GM18909 (cell line): ENCODE data around the gene FGF11.
A peak's percentile ranks its signal among the peaks of the same experiment; 100 is the strongest.

ENCODE experiments used
- ATAC-seq: cut with Tn5 transposase; IDR thresholded peaks from one replicate; pipeline ENCODE4 v1.9.1; 2021; ENCODE audit warnings: mild to moderate bottlenecking; ENCODE audit not compliant: unreplicated experiment, poor library complexity

Gene FGF11

DNA sequence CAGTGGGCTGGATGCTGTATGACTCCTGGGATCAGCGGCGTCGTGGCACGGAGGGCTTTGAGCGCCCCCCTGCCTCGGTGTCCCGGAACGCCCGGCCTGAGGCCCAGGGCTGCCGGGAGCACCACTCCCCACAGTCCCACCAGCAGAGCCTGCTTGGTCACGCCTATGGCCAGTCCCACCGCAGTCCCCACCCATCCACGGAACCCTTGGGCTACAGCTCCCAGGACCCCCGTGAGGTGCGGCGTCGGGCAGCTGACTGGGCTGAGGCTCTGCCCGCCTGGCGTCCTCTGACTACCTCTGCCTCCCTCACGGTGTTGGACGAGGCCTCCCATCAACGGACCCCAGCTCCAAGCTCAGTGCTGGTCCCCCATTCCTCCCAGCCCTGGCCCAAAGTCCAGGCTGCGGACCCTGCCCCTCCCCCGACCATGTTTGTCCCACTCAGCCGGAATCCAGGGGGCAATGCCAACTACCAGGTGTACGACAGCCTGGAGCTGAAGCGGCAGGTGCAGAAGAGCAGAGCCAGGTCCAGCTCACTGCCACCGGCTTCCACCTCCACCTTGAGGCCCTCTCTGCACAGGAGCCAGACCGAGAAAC lies 12.3 kb upstream of the FGF11 start:
- no peak for ATAC-seq

DNA sequence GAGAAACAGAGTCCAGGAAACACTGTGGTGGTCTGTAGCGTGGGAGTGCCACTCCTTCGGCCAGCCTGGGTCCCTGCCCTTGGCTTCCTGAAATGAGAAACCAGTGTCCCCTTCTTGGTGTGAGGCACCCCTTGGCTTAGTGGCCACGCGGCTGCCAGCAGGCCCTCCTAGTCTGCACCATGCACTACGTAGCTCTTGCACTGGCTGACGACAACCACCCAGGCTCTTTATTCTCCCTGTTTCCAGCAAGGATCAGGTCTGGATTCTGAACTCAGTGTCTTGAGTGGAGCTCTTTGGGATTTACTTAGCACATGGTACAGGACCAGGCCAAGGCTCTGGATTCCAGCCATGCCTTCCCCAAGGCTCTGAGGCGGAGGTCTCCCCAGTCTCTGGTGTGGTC lies 11.8 kb upstream of the FGF11 start:
- ATAC-seq: no peak

DNA sequence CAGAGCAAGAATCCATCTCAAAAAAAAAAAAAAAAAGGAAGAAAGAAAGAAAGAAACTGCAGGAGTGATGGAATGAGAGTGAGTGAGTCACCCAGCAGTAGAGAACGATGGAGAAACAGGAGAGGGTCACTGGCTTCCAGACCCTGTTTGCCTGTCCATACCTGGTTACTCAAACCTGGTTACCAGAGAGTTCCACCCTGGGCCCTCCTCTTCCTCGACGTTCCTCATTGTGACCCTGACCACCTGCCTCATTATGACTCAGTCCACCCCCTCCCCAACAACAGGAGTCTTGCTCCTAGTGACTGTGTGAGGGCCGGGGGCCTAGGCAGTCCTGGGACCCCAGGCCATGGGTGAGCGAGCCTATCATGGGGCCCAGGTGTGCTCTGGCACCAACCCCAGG lies 10.8 kb upstream of the FGF11 start, which contains the start of gene SPEM3:
SPEM3 (plus strand) TSS at position 301 of the 400 bp plus-strand sequence; CDS start at position 347, 46 bp downstream.
- no peak for ATAC-seq

DNA sequence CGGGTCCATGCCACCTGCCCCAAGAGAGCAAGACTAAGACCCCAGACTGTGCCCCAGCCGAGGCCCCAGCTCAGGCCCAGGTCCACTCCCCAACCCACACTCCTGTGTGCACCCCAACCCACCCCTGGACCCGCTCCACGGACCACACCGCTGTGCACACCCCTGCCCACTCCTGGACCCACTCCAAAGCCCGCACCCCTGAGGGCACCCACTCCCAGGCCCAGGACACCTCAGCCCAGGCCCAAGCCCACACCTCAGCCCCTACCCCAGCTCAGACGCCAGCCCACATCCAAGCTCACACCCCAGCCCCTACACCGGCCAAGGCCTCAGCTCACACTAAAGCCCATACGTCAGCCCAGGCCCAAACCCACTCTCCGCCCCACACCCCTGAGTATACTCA lies 9.6 kb upstream of the FGF11 start:
- no peak for ATAC-seq

DNA sequence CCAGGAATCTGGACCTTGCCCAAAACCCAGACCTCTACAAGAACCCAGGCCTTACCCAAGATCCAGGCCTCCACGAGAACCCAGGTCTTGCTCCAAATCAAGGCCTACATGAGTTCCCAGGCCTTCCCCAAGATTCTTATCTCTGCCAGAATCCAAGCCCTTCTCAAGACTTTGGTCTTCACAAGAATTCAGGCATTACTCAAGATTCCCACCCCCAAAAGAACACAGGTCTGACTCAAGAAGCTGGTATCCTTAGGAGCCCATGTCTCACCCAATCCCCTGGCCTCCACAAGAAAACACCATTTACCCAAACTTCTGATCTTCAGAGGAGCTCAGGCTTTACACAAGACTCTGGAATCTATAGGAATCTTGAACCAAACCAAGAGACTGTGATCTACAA lies 8.1 kb upstream of the FGF11 start:
- no peak for ATAC-seq

DNA sequence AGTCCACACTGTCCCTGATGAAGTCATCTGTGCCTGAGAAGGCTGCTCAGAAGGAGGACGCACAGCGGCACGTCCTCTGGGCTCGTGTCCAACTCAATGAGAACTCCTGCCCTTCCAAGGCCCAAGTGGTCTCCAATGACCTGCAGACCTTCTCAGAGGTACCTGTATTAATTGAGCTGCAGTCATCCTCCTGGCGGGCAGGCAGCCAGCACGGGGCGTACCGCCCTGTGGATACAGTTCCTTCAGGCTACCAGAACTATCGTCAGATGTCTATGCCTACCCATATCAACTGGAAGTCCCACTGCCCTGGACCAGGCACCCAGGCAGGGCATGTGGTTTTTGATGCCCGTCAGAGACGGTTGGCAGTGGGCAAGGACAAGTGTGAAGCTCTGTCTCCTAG lies 7.0 kb upstream of the FGF11 start:
- ATAC-seq: no peak

DNA sequence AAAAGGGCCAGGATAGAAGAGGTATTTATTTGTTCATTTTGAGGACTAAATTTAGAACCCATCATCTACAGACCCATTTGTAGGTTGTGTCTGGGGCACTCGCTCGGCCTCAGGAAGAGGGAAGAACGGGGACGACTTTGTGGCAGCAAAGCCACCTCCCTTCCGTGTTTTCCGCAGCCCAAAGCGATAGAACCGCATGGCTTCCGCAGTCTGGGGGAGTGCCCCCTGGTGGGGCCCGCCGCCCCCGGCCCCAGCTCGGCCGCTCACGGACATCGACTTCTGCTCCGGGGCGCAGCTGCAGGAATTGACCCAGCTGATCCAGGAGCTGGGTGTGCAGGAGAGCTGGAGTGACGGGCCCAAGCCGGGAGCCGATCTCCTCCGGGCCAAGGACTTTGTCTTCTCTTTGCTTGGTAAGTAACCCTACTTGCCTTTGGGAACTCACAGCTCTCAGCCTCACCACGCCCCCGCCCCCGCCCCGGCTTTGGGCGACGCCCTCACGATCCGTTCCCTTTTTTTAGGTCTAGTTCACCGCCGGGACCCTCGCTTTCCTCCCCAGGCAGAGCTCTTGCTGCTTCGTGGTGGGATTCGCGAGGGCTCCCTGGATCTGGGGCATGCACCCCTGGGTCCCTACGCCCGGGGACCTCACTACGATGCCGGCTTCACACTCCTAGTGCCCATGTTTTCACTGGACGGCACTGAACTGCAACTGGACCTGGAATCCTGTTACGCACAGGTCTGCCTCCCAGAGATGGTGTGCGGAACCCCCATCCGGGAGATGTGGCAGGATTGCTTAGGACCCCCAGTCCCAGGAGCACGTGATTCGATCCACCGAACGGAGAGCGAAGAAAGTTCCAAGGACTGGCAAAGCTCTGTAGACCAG lies 3.4 kb upstream of the FGF11 start:
- ATAC-seq: peak; percentile 28

DNA sequence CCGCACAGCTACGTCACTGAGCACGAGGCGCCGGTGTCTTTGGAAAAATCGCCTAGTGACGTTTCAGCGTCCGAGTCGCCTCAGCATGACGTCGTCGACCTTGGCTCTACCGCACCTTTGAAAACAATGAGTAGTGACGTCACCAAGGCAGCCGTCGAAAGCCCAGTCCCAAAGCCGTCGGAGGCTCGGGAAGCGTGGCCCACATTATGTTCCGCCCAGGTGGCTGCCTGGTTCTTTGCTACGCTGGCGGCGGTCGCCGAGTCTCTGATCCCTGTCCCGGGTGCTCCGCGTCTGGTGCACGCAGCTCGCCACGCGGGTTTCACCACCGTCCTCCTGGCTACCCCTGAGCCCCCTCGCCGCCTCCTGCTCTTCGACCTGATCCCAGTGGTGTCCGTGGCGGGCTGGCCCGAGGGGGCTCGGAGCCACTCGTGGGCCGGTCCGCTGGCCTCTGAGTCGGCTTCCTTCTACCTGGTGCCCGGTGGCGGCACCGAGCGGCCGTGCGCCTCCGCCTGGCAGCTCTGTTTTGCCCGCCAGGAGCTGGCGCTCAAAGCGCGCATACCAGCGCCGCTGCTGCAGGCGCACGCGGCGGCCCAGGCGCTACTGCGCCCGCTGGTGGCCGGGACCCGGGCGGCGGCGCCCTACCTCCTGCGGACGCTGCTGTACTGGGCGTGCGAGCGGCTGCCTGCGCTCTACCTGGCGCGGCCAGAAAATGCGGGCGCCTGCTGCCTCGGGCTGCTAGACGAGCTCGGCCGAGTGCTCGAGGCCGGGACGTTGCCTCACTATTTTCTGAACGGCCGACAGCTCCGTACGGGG lies 2.5 kb upstream of the FGF11 start:
- peak; percentile 30 for ATAC-seq

DNA sequence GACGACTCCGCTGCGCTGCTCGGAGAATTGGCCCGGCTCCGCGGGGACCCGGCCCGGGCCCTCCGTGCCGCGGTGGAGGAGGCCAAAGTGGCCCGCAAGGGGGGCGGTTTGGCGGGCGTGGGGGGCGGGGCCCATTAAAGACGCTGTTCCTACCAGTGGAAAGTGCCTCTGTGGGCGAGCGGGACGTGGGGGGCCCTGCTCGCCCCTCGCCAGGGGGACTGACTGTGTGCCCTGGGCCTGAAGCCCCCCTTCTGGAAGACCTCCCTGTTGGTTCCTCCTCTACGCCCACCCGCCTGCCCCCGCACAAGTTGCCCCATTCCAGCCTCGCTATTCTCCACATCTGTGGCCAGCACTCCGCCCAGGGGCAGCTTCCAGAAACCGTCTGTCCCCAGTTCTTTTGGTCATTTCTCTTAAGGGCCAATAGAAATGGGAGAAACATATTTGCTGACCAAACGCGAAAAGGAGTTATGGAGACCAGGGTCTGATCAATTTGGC lies 1.9 kb upstream of the FGF11 start:
- ATAC-seq: no peak

DNA sequence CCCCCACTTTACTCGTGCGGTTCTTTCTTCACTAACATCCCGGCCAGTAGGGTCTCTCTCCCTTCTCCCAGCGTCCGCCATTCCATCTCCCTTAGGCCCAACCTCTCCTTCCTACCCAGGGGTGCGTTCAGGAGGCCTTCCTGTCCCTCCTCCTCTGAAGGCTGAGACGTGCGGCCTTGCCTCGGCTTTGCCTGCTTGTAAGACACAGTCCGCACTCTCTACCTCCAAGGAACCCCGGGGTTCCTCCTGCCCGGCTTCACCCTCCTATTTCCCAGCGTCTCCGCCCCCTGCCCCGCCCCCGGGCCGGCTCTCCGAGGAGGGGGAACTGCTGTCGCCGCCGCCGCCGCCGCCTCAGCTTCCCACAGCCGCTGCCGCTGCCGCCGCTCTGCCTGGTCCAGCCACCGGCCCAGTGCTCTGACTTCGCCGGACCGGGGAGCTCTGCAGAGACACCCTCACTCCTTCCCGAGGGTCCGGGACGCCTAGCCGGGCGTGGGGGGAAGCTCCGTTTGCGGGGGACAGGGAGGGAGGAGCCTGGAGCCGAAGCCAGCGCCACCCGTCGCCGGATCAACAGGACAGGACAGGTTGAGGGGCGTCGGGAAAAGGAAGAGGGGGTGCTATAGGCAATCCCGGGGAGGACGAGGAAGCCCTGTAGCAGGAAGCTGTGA lies 1.2 kb upstream of the FGF11 start:
- no peak for ATAC-seq

DNA sequence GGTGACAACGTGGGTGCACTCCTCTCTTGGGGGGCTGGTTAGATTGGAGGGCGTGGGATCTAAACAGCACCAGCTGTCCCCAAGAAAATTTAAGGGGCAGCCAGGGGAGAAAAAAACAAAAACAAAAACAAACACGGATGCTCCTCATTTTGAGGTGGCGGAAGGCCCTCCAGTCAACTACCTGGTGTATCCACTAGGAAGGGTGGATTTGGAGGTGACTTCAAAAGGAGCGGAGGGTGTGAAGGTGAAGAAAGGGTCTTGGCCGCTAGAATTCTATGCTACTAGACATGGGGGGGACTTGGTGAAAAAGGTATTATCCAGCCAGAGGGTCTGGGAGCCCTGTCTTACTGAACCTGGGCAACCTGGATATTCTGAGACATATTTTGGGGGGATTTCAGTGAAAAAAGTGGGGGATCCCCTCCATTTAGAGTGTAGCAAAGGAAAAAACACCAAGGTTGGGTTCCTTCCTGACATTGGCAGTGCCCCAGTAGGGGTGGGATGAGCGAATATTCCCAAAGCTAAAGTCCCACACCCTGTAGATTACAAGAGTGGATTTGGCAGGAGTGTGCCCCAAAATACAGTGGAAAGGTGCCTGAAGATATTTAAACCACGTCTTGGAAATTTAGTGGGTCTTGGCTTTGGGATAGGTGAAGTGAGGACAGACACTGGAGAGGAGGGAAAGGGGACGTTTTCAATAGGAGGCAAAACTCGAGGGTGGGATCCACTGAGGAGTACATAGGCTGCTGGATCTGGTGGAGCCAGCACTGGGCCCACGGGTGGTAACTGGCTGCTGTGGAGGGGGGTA lies 454 bp upstream of the FGF11 start:
- no peak for ATAC-seq

DNA sequence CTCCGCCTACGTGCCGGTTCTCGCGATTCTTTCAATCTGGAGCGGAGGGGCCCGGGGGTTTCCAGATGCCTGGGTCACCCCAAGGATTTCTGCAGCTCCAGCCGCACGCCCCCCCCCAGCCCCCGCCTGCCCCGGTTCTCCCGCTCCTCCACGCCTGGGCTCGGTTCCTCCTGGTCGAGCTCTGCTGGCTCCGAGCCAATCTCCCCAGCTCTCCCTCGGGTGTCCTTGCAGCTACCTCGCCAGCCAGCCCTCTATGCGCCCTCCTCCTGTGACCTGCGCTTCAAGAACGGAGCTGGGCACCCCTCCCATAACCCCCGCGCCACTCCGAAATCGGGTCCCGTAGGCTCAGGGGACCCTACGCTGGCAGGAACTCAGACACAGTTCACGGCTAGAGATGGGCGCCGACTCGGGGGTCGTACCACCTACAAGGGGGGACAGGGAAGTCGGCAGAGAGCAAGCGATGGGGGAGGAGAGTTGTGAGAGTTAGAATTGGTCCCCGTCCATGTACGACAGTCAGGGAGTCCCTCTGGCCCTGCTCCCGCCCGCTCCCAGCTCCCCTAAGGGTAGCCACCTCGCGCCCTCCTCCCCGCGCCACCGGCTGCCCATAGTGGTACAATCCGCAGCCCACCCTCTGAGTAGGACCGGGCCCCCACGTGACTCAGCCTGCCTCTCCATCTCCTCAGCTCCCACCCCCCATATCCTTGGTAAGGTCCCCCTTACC lies 961 bp downstream of the FGF11 start:
- ATAC-seq: no peak

DNA sequence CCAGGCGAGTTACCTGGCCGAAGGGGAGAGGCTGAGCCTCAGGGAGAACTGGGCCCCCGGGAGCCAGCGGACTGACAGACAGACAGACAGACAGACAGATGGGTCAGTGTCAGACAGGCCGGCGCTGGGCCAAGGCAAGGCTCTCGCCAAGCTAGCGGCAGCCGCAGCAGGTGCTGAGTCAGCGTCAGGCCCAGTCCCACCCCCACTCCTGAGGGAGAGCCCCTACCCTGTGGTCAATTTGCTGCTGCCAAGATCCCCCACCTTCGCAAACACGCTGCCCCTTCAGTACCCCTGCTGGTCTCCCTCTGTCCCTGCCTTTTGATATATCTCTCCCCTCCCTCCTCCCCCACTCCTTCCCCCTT lies 1.5 kb downstream of the FGF11 start:
- no peak for ATAC-seq

DNA sequence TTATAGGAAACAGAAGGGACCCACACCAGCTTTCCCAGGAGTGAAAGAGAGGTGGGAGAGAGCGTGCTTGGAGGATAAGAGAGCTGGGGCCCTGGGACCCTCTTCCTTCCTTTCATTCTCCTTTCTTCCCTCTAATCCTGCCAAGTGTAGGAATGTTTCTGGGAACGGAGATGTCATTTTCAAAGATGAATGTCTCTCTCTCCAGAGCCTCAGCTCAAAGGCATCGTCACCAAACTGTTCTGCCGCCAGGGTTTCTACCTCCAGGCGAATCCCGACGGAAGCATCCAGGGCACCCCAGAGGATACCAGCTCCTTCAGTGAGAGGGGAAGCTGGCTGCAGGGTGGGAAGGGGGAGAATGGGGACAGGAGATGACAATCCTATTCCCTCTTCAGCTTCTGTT lies 2.0 kb downstream of the FGF11 start:
- ATAC-seq: no peak

DNA sequence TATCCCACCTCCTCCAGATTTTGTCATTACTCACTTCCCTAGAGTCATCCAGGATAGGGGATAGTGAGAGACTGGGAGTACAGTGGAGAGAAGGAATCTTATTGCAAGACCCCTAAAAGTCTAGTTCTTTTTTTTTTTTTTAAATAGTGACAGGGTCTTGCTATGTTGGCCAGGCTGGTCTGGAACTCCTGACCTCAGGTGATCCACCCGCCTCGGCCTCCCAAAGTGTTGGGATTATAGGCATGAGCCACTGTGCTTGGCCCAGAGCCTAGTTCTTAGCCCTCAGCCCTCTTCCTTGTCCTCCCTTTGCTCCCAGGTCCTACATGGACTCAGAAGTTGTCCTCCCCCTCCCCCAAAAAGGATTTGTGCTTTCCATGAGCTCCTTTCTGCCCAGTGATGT lies 2.8 kb downstream of the FGF11 start:
- ATAC-seq: no peak

DNA sequence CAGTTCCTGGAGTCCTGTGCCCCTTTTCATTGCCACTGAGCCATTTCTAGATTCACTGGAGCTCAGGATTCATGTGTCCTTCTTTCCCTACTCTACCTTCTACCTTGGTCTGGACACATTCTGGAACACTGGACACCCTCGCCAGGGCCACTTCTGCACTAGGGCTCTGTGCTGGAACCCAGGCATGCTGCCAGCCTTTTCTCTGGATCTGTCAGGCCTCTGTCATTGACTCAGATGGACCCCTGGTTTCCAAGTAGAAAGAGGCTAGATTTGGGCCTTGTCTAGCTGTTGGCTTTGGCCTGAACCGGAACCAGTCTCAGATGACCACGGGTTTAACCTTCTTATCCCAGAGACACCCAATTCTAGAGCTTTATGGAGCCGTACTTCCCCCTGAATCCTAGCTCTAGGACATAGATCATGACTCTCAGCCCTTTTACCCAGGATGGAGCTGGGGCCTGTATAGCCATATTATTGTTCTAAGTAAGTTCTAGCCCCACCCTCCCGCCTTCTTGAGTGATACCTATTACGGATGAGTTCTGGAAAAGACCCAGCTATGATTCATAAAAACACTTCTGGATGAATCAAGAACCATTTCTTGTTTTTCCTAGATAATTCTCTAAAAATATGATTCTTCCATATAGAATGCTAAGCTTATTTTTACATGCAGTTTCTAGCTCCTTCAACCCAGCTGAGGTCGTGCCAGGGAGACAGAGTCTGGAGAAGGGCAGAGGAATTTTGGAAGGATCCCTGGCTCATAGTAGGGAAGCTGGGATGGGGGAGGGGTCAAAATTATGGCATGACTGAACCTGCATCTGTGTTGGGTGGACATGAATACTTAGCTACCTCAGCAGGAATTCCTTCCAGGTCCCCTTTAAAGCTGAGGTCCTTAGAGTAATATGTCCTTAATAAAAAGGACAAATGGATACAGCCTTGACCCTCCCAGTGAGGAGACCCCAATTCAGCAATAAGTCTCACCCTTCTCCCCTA lies 4.5 kb downstream of the FGF11 start:
- no peak for ATAC-seq

DNA sequence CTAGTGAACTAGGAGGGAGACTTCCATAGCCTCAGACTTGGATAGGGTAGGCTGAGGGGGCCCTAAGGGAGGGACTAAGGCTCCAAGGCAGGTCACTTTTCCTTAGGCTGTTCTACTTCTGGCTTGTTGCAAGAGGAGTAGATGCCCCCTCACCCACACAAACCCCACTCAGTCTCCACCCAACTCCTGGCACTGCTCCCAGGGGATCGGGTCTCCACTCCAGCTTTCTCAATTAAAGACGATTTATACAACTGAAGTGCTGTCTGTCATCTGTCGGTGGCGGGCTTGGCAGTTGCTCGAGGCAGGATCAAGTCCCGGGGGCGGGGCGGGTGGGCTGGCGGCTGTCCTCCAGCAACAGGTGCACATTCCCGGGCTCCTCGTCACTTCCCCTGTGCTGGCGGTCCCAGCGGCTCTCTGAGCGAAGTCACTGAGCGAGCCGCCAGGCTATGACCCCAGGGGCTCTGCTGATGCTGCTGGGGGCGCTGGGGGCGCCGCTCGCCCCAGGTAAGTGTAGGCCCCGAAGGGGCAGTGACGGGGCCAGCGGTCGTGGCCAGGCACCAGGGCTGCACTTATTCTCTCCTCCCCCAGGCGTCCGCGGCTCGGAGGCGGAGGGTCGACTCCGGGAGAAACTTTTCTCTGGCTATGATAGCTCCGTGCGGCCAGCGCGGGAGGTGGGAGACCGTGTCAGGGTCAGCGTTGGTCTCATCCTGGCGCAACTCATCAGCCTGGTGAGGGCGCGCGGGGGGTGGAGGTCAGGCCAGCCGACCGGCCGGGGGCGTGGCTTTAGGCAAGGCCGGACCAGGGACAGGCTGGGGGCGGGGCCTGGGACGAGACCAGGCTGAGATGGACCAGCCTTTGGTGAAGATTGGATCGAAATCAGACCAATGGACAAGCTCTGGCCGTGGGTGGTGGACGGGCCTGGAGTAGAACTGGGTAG lies 5.6 kb downstream of the FGF11 start, which contains the start of gene CHRNB1:
CHRNB1 (plus strand) TSS at position 380 of the 937 bp plus-strand sequence; CDS start at position 447, 67 bp downstream.
- no peak for ATAC-seq
